Panc1 (cell line): ENCODE results near the gene IFI6.

ENCODE experiments used
- CTCF ChIP-seq: fragments of 450-650 bp; IDR thresholded peaks from 2 replicates; pipeline ENCODE4 v1.5.1; 2017; ENCODE audit warnings: mild to moderate bottlenecking
- TCF7L2 ChIP-seq: IDR thresholded peaks from 2 replicates; pipeline ENCODE4 v1.6.1; 2011; ENCODE audit warnings: mild to moderate bottlenecking, low read depth, low read length, inconsistent platforms
- TF ChIP-seq, protein P1 (sequence below), 2 experiments: IDR thresholded peaks; 2 replicates each; pipeline ENCODE4 v1.6.1; 2011 to 2012; ENCODE audit warnings: low read depth in 2 of 2, control low read depth in 1 of 2, low read length in 1 of 2, mild to moderate bottlenecking in 1 of 2, moderate library complexity in 1 of 2; ENCODE audit not compliant: insufficient read depth in 1 of 2

- TF ChIP-seq TCF7L2 (0 out of 2 replicates have a peak, but pooled peaks have one; percentile 60), CTCF (peak; percentile 52)
- TF ChIP-seq, protein P1, sequence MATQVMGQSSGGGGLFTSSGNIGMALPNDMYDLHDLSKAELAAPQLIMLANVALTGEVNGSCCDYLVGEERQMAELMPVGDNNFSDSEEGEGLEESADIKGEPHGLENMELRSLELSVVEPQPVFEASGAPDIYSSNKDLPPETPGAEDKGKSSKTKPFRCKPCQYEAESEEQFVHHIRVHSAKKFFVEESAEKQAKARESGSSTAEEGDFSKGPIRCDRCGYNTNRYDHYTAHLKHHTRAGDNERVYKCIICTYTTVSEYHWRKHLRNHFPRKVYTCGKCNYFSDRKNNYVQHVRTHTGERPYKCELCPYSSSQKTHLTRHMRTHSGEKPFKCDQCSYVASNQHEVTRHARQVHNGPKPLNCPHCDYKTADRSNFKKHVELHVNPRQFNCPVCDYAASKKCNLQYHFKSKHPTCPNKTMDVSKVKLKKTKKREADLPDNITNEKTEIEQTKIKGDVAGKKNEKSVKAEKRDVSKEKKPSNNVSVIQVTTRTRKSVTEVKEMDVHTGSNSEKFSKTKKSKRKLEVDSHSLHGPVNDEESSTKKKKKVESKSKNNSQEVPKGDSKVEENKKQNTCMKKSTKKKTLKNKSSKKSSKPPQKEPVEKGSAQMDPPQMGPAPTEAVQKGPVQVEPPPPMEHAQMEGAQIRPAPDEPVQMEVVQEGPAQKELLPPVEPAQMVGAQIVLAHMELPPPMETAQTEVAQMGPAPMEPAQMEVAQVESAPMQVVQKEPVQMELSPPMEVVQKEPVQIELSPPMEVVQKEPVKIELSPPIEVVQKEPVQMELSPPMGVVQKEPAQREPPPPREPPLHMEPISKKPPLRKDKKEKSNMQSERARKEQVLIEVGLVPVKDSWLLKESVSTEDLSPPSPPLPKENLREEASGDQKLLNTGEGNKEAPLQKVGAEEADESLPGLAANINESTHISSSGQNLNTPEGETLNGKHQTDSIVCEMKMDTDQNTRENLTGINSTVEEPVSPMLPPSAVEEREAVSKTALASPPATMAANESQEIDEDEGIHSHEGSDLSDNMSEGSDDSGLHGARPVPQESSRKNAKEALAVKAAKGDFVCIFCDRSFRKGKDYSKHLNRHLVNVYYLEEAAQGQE (IDR thresholded peaks at IDR 0.05; ENCODE audit: insufficient read depth in 1 of 2, low read depth in 2 of 2, low read length in 1 of 2): no peak
Measured at GRCh38 chr1:27671964-27672749, at the start of gene IFI6.
